K562 (cell line): ENCODE measurements around the gene PLA2G4A. TPM values are rescaled to one million over a fixed set of nuclear protein-coding genes. Genes with fewer than 3 reads are reported as not detected.

ENCODE experiments used
- ATAC-seq: fragments of 200-7000 bp; cut with Tn5 transposase; 3 replicates; pipeline ENCODE4 v1.9.1; 2020; ENCODE audit warnings: moderate library complexity
- BruUV-seq: library from RNA; stranded (reverse); fragments of 400-500 nt; replicated peaks from 2 replicates; lab custom pipeline; 2021; lab: Mats Ljungman, UMichigan
- CTCF ChIA-PET: fragments of 300-600 bp; formaldehyde crosslinking; extraction: SDS; loops from one replicate; lab custom pipeline; 2021; ENCODE audit warnings: low intra/inter-chr PET ratio; lab: Yijun Ruan, JAX
- POLR2A ChIA-PET: fragments of 300-600, 350-650 bp; sonication (Branson Sonifier 250); formaldehyde crosslinking; extraction: SDS; loops from one replicate; lab custom pipeline; 2021; ENCODE audit warnings: antibody characterized with exemption, inconsistent platforms; lab: Yijun Ruan, JAX
- DNase-seq, 4 experiments: peaks; one replicate each; pipeline versions ENCODE4 v3.0.0 to v3.0.0-alpha.2; 2011 to 2018; ENCODE audit warnings: low spot score in 3 of 4, mixed read lengths in 3 of 4; ENCODE audit errors: extremely low read depth in 1 of 4
- FAIRE-seq: peaks from 2 replicates; lab custom pipeline; 2011; peaks lifted over from hg19 to GRCh38; lab: Jason Lieb, UNC
- H2AFZ ChIP-seq: 2 replicates; pipeline ENCODE4 v1.6.0; 2011; ENCODE audit warnings: low read depth, low read length, control low read depth, inconsistent platforms
- H3K27ac ChIP-seq: fragments of 200-600 bp; 3 replicates; pipeline ENCODE4 v1.8.0; 2011; ENCODE audit warnings: low read depth, mild to moderate bottlenecking, control low read depth, inconsistent platforms, low read length, moderate library complexity, mixed read lengths; ENCODE audit errors: extremely low read depth
- H3K27me3 ChIP-seq, 2 experiments: fragments of 300-600 bp in 1 of 2; 2 replicates in 1 of 2; 3 replicates in 1 of 2; pipeline versions ENCODE4 v1.6.0 to v1.8.0; 2011; ENCODE audit warnings: inconsistent platforms in 2 of 2, low read length in 2 of 2, mild to moderate bottlenecking in 1 of 2, mixed read lengths in 1 of 2, moderate library complexity in 1 of 2; ENCODE audit not compliant: control insufficient read depth in 2 of 2, insufficient read depth in 2 of 2
- H3K36me3 ChIP-seq: fragments of 300-600 bp; 3 replicates; pipeline ENCODE4 v1.8.0; 2011; ENCODE audit warnings: mild to moderate bottlenecking, low read length, inconsistent platforms; ENCODE audit not compliant: control insufficient read depth, insufficient read depth
- H3K4me1 ChIP-seq, 2 experiments: fragments of 200-600 bp in 1 of 2; replicated peaks in 1 of 2; 2 replicates in 1 of 2; 3 replicates in 1 of 2; pipeline versions ENCODE4 v1.5.1 to v1.8.0; 2011; ENCODE audit warnings: inconsistent platforms in 2 of 2, low read length in 2 of 2, mild to moderate bottlenecking in 1 of 2, mixed read lengths in 1 of 2, moderate library complexity in 1 of 2; ENCODE audit not compliant: control insufficient read depth in 2 of 2, insufficient read depth in 2 of 2
- H3K4me2 ChIP-seq: 2 replicates; pipeline ENCODE4 v1.6.1; 2011; ENCODE audit warnings: low read length, control low read depth, inconsistent platforms, mixed read lengths; ENCODE audit not compliant: insufficient read depth
- H3K4me3 ChIP-seq: fragments of 200-600 bp; sonication (generic), shearing (Covaris generic); 2 replicates; pipeline ENCODE4 v1.5.1; 2016; ENCODE audit warnings: control low read depth, inconsistent platforms
- H3K79me2 ChIP-seq: fragments of 200-600 bp; 3 replicates; pipeline ENCODE4 v1.8.0; 2011; ENCODE audit warnings: low read length, inconsistent platforms; ENCODE audit not compliant: control insufficient read depth, insufficient read depth
- H3K9ac ChIP-seq, 2 experiments: 2 replicates each; pipeline versions ENCODE4 v1.6.0 to v1.6.1; 2011; ENCODE audit warnings: low read depth in 2 of 2, low read length in 2 of 2, control low read depth in 1 of 2, inconsistent platforms in 1 of 2, mild to moderate bottlenecking in 1 of 2, mixed read lengths in 1 of 2; ENCODE audit not compliant: insufficient read depth in 1 of 2
- H3K9me1 ChIP-seq: one replicate; pipeline ENCODE4 v1.6.0; 2011; ENCODE audit warnings: inconsistent platforms, mild to moderate bottlenecking, low read length, moderate library complexity; ENCODE audit not compliant: control insufficient read depth, insufficient read depth
- H3K9me3 ChIP-seq: replicated peaks from 2 replicates; pipeline ENCODE4 v1.5.1; 2011; ENCODE audit warnings: low read depth, low read length, inconsistent platforms; ENCODE audit not compliant: control insufficient read depth, insufficient read depth
- H4K20me1 ChIP-seq: replicated peaks from 2 replicates; pipeline ENCODE4 v1.6.1; 2011; ENCODE audit warnings: low read length, inconsistent platforms, mixed read lengths; ENCODE audit not compliant: control insufficient read depth, insufficient read depth
- ATF3 ChIP-seq, 2 experiments: fragments of 450-650 bp in 1 of 2; sonication (generic) in 1 of 2; formaldehyde crosslinking in 1 of 2; IDR thresholded peaks in 1 of 2; conservative IDR thresholded peaks in 1 of 2; 2 replicates each; pipeline versions ENCODE4 v1.6.1 to v1.8.1; 2016 to 2023; ENCODE audit warnings: mild to moderate bottlenecking in 2 of 2, moderate library complexity in 2 of 2, inconsistent platforms in 1 of 2, missing genetic modification reagents in 1 of 2
- FOXJ2 ChIP-seq: fragments of 200-800 bp; sonication (Bioruptor generic); IDR thresholded peaks from 2 replicates; pipeline ENCODE4 v1.6.1; 2016; ENCODE audit warnings: missing genetic modification characterization, missing compliant biosample characterization
- GABPA ChIP-seq: fragments of 200-800 bp; sonication (Bioruptor generic); conservative IDR thresholded peaks from 2 replicates; pipeline ENCODE4 v1.6.1; 2016; ENCODE audit warnings: low read depth, missing genetic modification characterization, missing compliant biosample characterization
- HOXB6 ChIP-seq: fragments of 250-450 bp; sonication (Bioruptor Pico); IDR thresholded peaks from 2 replicates; pipeline ENCODE4 v1.5.1; 2022; ENCODE audit warnings: mild to moderate bottlenecking, borderline replicate concordance
- IFI16 ChIP-seq: fragments of 250-450 bp; sonication (Bioruptor Pico); IDR thresholded peaks from 2 replicates; pipeline ENCODE4 v2.1.2; 2022; ENCODE audit warnings: mild to moderate bottlenecking, inconsistent platforms
- NCOA4 ChIP-seq: fragments of 450-650 bp; IDR thresholded peaks from 2 replicates; pipeline ENCODE4 v1.6.1; 2018; ENCODE audit warnings: mild to moderate bottlenecking; ENCODE audit not compliant: partially characterized antibody
- PRDM10 ChIP-seq: fragments of 450-650 bp; IDR thresholded peaks from 2 replicates; pipeline ENCODE4 v1.6.1; 2018; ENCODE audit not compliant: partially characterized antibody
- SAFB ChIP-seq: fragments of 200-400 bp; formaldehyde crosslinking; IDR thresholded peaks from 2 replicates; pipeline ENCODE4 v1.6.1; 2017; ENCODE audit warnings: low read depth, low read length, borderline replicate concordance
- SMARCB1 ChIP-seq: IDR thresholded peaks from 2 replicates; pipeline ENCODE4 v1.6.1; 2011; ENCODE audit warnings: improper control_type of control experiment, low read depth; ENCODE audit not compliant: insufficient read length
- TCFL5 ChIP-seq: fragments of 250-450 bp; sonication (Bioruptor Pico); conservative IDR thresholded peaks from 2 replicates; pipeline ENCODE4 v1.6.1; 2021; ENCODE audit warnings: mild to moderate bottlenecking, moderate library complexity, matching md5 sums
- ZBED1 ChIP-seq: IDR thresholded peaks from 2 replicates; pipeline ENCODE4 v1.6.1; 2014
- ZBTB12 ChIP-seq: fragments of 250-450 bp; sonication (Bioruptor Pico); IDR thresholded peaks from 2 replicates; pipeline ENCODE4 v1.4.0; 2020
- ZNF124 ChIP-seq: sonication (generic); formaldehyde crosslinking; IDR thresholded peaks from 2 replicates; pipeline ENCODE4 v1.8.1; 2022; ENCODE audit warnings: missing genetic modification reagents
- ZNF551 ChIP-seq: fragments of 250-450 bp; sonication (Bioruptor Pico); IDR thresholded peaks from 2 replicates; pipeline ENCODE4 v1.5.0; 2021; ENCODE audit warnings: mild to moderate bottlenecking, moderate library complexity
- ZNF77 ChIP-seq: fragments of 250-450 bp; sonication (Bioruptor Pico); IDR thresholded peaks from 2 replicates; pipeline ENCODE4 v1.5.0; 2020
- WGBS: fragments of 100-300 bp; shearing (Covaris generic); methylation state at CpG from one replicate; pipeline ENCODE4 v1.1.6; 2016; ENCODE audit warnings: low coverage, mixed read lengths; ENCODE audit not compliant: insufficient coverage; ENCODE audit errors: missing lambda C conversion rate; 5-methylcytosine and 5-hydroxymethylcytosine counted together
- in situ Hi-C: fragments of 300-500 bp; cut with MboI; formaldehyde crosslinking; loops from 4 replicates; pipeline ENCODE4 v1.15.0; 2018; ENCODE audit warnings: inconsistent platforms, mixed read lengths
- intact Hi-C: fragments of 100-400 bp; cut with micrococcal nuclease; formaldehyde crosslinking; loops from 2 replicates; pipeline ENCODE4 v1.14.2; 2022
- polyA plus RNA-seq, 8 experiments: library from polyadenylated mRNA; depleted of rRNA in 4 of 8; stranded (reverse) in 5 of 8; unstranded in 3 of 8; fragments of >200 nt; fragmentation: Nextera tagmentation in 2 of 8; fragmentation: Illumina TruSeq in 1 of 8; extraction: Ambion mirVana in 2 of 8; extraction: Trizol in 1 of 8; gene quantifications; 2 replicates each; pipeline versions ENCODE4 v1.2.1 to v1.2.3, GENCODE V29; 2011 to 2014; ENCODE audit warnings: inconsistent platforms in 1 of 8, missing spikeins in 1 of 8
- total RNA-seq, 7 experiments: library from RNA; depleted of rRNA in 6 of 7; stranded (reverse); fragments of >200 nt in 6 of 7; fragmentation: Illumina TruSeq in 2 of 7; extraction: Trizol in 2 of 7; gene quantifications; 2 replicates each; pipeline versions ENCODE4 v1.2.1 to v1.2.3, GENCODE V29; 2011 to 2021; ENCODE audit warnings: low replicate concordance in 1 of 7

PLA2G4A gene
- total and polyA plus RNA-seq, 9 of the 15 experiments (the other 6 are each of a cell fraction or from before 2014, with no cell fraction given) = 0.04 to 0.71 (median 0.22) TPM; not detected in 4

GRCh38 chr1:186905561-186905960, 76.8 kb downstream of the PLA2G4A start:
- WGBS = 0% methylated on average over 1 of the region's 1 CpG
- Histone ChIP-seq H3K4me1 (no peaks in the 10 kb centered on the region), H2AFZ (no peak overlapping the region), H3K9me1 (no peaks in the 10 kb centered on the region), H3K4me3 (no peak overlapping the region), H3K27ac (no peak overlapping the region), H3K36me3 (no peaks in the 10 kb centered on the region), H3K9me3 (no peaks in the 10 kb centered on the region), H3K27me3 (no peaks in the 10 kb centered on the region), H3K79me2 (no peaks in the 10 kb centered on the region), H3K9ac (no peak overlapping the region), H4K20me1 (no peaks in the 10 kb centered on the region), H3K4me2 (no peak overlapping the region)
- intact Hi-C loops = no loop called here
- no TSS peak for BruUV-seq
- DNase-seq (no peak), FAIRE-seq (no peak), ATAC-seq (no peak)
- in situ Hi-C loops = no loop called here
- POLR2A ChIA-PET = no interaction called here
- CTCF ChIA-PET = no interaction called here
- TF ChIP-seq ZNF551 (CRISPR knock-in tag) (no peak), ZNF77 (CRISPR knock-in tag) (no peak), ZNF124 (no peak), HOXB6 (CRISPR knock-in tag) (no peak), SAFB (no peak), SMARCB1 (no peak), ATF3 (IDR thresholded peaks at IDR 0.05) (no peak), ATF3 (CRISPR knock-in tag; conservative IDR thresholded peaks at IDR 0.05) (no peak), ZBTB12 (CRISPR knock-in tag) (no peak), ZBED1 (no peak), PRDM10 (no peak), TCFL5 (CRISPR knock-in tag) (no peak), FOXJ2 (tag) (no peak), IFI16 (CRISPR knock-in tag) (no peak), GABPA (tag) (no peak), NCOA4 (no peak)
- TF ChIP-seq, all 486 proteins: peak for 0
